Suprapubic skin (tissue), 4 donors: ENCODE measurements around the gene ACBD6. TPM values are rescaled to one million over a fixed set of nuclear protein-coding genes. Genes with fewer than 3 reads are reported as not detected.

Experiments used
- DNase-seq, 2 donors: peaks; one replicate each; pipeline ENCODE4 v3.0.0-alpha.2; 2019; ENCODE audit warnings: low spot score in 2 of 2
- H3K27ac ChIP-seq: fragments of 200-600 bp; sonication (generic); one replicate; pipeline ENCODE4 v1.5.1; 2019
- H3K27me3 ChIP-seq: fragments of 200-600 bp; sonication (generic); one replicate; pipeline ENCODE4 v1.5.1; 2019
- H3K36me3 ChIP-seq: fragments of 200-600 bp; sonication (generic); one replicate; pipeline ENCODE4 v1.5.1; 2019
- H3K4me1 ChIP-seq: fragments of 200-600 bp; sonication (generic); one replicate; pipeline ENCODE4 v1.5.1; 2019
- H3K4me3 ChIP-seq: fragments of 200-600 bp; sonication (generic); one replicate; pipeline ENCODE4 v1.5.1; 2019; ENCODE audit warnings: mild to moderate bottlenecking
- H3K9me3 ChIP-seq: fragments of 200-600 bp; sonication (generic); one replicate; pipeline ENCODE4 v1.5.1; 2019
- CTCF ChIP-seq, 2 donors: fragments of 200-600 bp in 1 of 2; fragments of 450-650 bp in 1 of 2; sonication (generic) in 1 of 2; IDR thresholded peaks; one replicate each; pipeline ENCODE4 v1.5.1; 2016 to 2019; ENCODE audit warnings: antibody characterized with exemption in 2 of 2, mild to moderate bottlenecking in 1 of 2, moderate library complexity in 1 of 2
- EP300 ChIP-seq: sonication (generic); formaldehyde crosslinking; IDR thresholded peaks from one replicate; pipeline ENCODE4 v1.6.1; 2017; ENCODE audit warnings: antibody characterized with exemption
- POLR2A ChIP-seq, 2 donors: fragments of 450-650 bp; IDR thresholded peaks; one replicate each; pipeline ENCODE4 v1.6.1; 2017; ENCODE audit warnings: antibody characterized with exemption in 2 of 2, mild to moderate bottlenecking in 2 of 2, moderate library complexity in 2 of 2
- POLR2AphosphoS5 ChIP-seq, 3 donors: sonication (generic); formaldehyde crosslinking; IDR thresholded peaks; one replicate each; pipeline ENCODE4 v1.6.1; 2017; ENCODE audit warnings: antibody characterized with exemption in 3 of 3
- WGBS: methylation state at CpG from one replicate; pipeline ENCODE4 v1.1.5; 2018; 5-methylcytosine and 5-hydroxymethylcytosine counted together
- total RNA-seq, 4 donors: library from RNA; depleted of rRNA; stranded (reverse); fragments of >200 nt; gene quantifications; one replicate each; pipeline ENCODE4 v1.1.0, GENCODE V29; 2016

Gene ACBD6
- total RNA-seq, 4 donors from 2014 or later = 26.5 to 38.5 (median 33.3) TPM

DNA sequence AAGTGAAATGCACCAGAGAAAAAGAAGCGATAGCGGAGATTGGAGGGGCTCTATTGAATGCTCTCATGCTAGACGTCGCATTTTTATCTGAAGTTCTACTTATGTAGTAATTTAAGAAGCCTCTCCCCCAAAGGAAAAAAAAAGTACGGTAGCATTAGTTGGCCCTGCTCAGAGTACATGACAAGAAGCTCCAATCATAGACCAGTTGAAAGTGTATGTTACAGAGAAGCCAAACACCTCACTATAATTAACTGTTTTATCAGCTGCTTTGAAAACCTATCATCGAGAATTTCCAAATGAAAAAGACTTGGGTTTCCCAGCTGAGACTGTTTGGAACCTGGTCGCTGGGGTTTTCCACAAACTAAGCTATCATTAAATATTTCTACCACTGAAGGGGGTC is 36.8 kb upstream of the ACBD6 start:
- WGBS = 86% methylated on average over 7 of the region's 7 CpGs
- no peaks in the 10 kb centered on the region for H3K9me3 ChIP-seq
- H3K4me1 ChIP-seq = peaks cover 8% of the 10 kb centered on the region

DNA sequence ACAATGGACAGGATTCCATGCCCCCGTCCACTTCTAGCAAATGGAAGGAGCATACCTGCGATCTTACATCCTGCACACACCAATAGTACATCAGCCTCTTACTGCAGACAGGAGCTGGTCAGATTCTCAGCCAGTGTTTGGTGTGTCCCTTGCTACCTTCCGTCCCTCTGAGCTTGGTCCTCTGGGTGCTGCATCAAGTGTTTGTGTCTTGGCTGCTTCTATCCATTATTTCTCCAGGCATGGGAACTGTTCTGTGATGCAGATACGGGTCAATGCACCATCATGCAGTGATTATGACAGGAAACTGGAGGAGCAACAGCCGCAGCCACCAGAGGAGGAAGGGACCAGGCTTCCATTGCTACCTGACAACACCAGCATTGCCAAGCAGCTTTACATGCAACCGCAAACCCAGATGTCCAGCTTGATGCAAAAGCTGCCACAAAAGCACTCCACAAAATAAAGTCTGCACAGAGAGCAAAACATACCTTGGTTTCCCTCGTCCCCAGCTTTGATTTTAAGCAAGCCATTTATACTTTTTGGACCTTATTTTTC is 34.5 kb upstream of the ACBD6 start:
- no peak for DNase-seq
- no peaks in the 10 kb centered on the region for H3K36me3 ChIP-seq
- no peak overlapping the region for H3K4me3 ChIP-seq
- H3K9me3 ChIP-seq = no peaks in the 10 kb centered on the region
- no peak overlapping the region for H3K27ac ChIP-seq
- TF ChIP-seq POLR2AphosphoS5 (IDR thresholded peaks at IDR 0.05) (no peak), EP300 (no peak), POLR2A (IDR thresholded peaks at IDR 0.05) (no peak), CTCF (IDR thresholded peaks at IDR 0.05) (no peak)
- 86% methylated on average over 7 of the region's 7 CpGs for WGBS
- H3K27me3 ChIP-seq = peaks cover 10% of the 10 kb centered on the region
- peaks cover 4% of the 10 kb centered on the region for H3K4me1 ChIP-seq

More for the DNA sequence above, 36.8 kb upstream of the ACBD6 start:
- Histone ChIP-seq H3K36me3 (no peaks in the 10 kb centered on the region), H3K27ac (no peak overlapping the region), H3K27me3 (peaks cover 10% of the 10 kb centered on the region), H3K4me3 (no peak overlapping the region)
- DNase-seq = no peak
- no peak for TF ChIP-seq POLR2AphosphoS5 (IDR thresholded peaks at IDR 0.05)
- TF ChIP-seq CTCF (IDR thresholded peaks at IDR 0.05) = no peak
- TF ChIP-seq POLR2A (IDR thresholded peaks at IDR 0.05) = no peak
- no peak for TF ChIP-seq EP300

DNA sequence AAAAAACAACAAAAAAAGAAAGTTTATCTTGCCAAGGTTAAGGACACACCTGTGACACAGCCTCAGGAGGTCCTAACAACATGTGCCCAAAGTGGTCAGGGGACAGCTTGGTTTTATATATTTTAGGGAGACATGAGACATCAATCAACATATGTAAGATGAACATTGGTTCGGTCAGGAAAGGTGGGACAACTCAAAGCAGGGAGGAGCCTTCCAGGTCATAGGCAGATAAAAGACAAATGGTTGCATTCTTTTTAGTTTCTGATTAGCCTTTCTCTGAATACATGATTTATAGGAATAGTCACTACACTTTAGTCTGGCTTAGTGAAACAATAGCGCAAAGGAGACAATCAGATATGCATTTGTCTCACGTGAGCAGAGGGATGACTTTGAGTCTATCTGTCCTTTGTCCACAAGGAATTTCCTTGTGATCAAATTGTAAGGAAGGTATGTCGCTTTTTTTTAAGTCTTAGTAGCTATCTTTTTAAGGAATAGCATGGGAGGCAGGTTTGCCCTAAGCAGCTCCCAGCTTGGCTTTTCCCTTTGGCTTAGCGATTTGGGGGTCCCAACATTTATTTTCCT is 33.1 kb upstream of the ACBD6 start:
- Histone ChIP-seq H3K36me3 (no peaks in the 10 kb centered on the region), H3K4me3 (no peak overlapping the region), H3K27ac (no peak overlapping the region), H3K4me1 (peaks cover 4% of the 10 kb centered on the region), H3K9me3 (no peaks in the 10 kb centered on the region), H3K27me3 (peaks cover 10% of the 10 kb centered on the region)
- 85% methylated on average over 5 of the region's 5 CpGs for WGBS
- DNase-seq = no peak
- TF ChIP-seq POLR2AphosphoS5 (IDR thresholded peaks at IDR 0.05) (no peak), CTCF (IDR thresholded peaks at IDR 0.05) (no peak), EP300 (no peak), POLR2A (IDR thresholded peaks at IDR 0.05) (no peak)

- TF ChIP-seq EP300 = no peak
- 27% methylated on average over 7 of the region's 7 CpGs for WGBS
- H3K27ac ChIP-seq = no peak overlapping the region
These were observed 31.8 kb upstream of the ACBD6 start for GRCh38 chr1:180534214-180534613.

GRCh38 chr1:180533266-180533987 is 31.1 kb upstream of the ACBD6 start:
- Histone ChIP-seq H3K27ac (no peak overlapping the region), H3K36me3 (no peaks in the 10 kb centered on the region), H3K27me3 (peaks cover 10% of the 10 kb centered on the region), H3K9me3 (no peaks in the 10 kb centered on the region), H3K4me3 (no peak overlapping the region), H3K4me1 (peaks cover 4% of the 10 kb centered on the region)
- WGBS = 57% methylated on average over 10 of the region's 10 CpGs
- TF ChIP-seq POLR2A (IDR thresholded peaks at IDR 0.05) (no peak), CTCF (IDR thresholded peaks at IDR 0.05) (peak; percentile 47 to 61)
- peak in 1 of 2 donors; percentile 68 for DNase-seq

More at GRCh38 chr1:180534214-180534613, 31.8 kb upstream of the ACBD6 start:
- no peaks in the 10 kb centered on the region for H3K9me3 ChIP-seq
- peaks cover 10% of the 10 kb centered on the region for H3K27me3 ChIP-seq
- H3K4me3 ChIP-seq = no peak overlapping the region
- peaks cover 4% of the 10 kb centered on the region for H3K4me1 ChIP-seq
- no peaks in the 10 kb centered on the region for H3K36me3 ChIP-seq
- no peak for DNase-seq
